ENCODE results near the gene HACD2. TPM values are rescaled to one million over a fixed set of nuclear protein-coding genes. Genes with fewer than 3 reads are reported as not detected.

HACD2 gene
- 10 to 100 TPM; 16.1 to 34.1 (median 24.6) TPM for total RNA-seq
- total RNA-seq (2013): 32.1 TPM

- H3K27ac ChIP-seq (ENCODE audit: low read length): peak within 1 kb of the TSS; percentile 95
- no peak for TF ChIP-seq CTCF (IDR thresholded peaks at IDR 0.05)
- H3K4me3 Mint-ChIP-seq: peak within 1 kb of the TSS; percentile 87
- H3K27ac Mint-ChIP-seq: peak within 1 kb of the TSS in 1 of 2 donors; percentile 71
- ATAC-seq: peak; percentile 92 to 99 (median 93)
- no peaks in the 10 kb centered on the region for H3K9me3 Mint-ChIP-seq
- peak within 1 kb of the TSS; percentile 83 for H3K4me3 ChIP-seq (ENCODE audit: low read length)
- H3K27me3 ChIP-seq (ENCODE audit: control insufficient read depth, insufficient read depth, low read length): no peaks in the 10 kb centered on the region
- under 1% methylated on average over 54 of the region's 54 CpGs for WGBS (ENCODE audit: insufficient coverage)
- H3K4me1 ChIP-seq (ENCODE audit: control insufficient read depth, insufficient read depth, low read length): peaks cover 13% of the 10 kb centered on the region
- no peaks in the 10 kb centered on the region for H3K36me3 Mint-ChIP-seq
- H3K4me1 Mint-ChIP-seq: peaks cover 15 to 22% of the 10 kb centered on the region in 2 donors
- peak; percentile 95 to 96 for DNase-seq
- intact Hi-C loops (cut with micrococcal nuclease): loop anchor here (1.0 to 10.0 kb wide), 2 partner anchors 384 to 1170 kb away; partner anchors contain the start of genes SEC22A and WDR5B
- H3K36me3 ChIP-seq (ENCODE audit: control insufficient read depth, insufficient read depth, low read length): peaks cover 8% of the 10 kb centered on the region
- peaks cover 6% of the 10 kb centered on the region for H3K9me3 ChIP-seq (ENCODE audit: control insufficient read depth, insufficient read depth, low read length)
- H3K27me3 Mint-ChIP-seq (ENCODE audit: low read depth in 2 of 2): no peaks in the 10 kb centered on the region
These were observed at the start of gene HACD2 for GRCh38 chr3:123584988-123585937. TSS of gene HACD2 (minus strand) at chr3:123585053. CDS start at chr3:123585027, 26 bp downstream.

GRCh38 chr3:123634149-123635051, 49.5 kb upstream of the HACD2 start:
- no peaks in the 10 kb centered on the region for H3K4me1 Mint-ChIP-seq
- no peaks in the 10 kb centered on the region for H3K9me3 ChIP-seq (ENCODE audit: control insufficient read depth, insufficient read depth, low read length)
- H3K4me3 ChIP-seq (ENCODE audit: low read length): no peak overlapping the region
- H3K36me3 ChIP-seq (ENCODE audit: control insufficient read depth, insufficient read depth, low read length): no peaks in the 10 kb centered on the region
- WGBS (ENCODE audit: insufficient coverage): 79% methylated on average over 13 of the region's 15 CpGs
- H3K4me3 Mint-ChIP-seq: no peak overlapping the region
- no peaks in the 10 kb centered on the region for H3K27me3 ChIP-seq (ENCODE audit: control insufficient read depth, insufficient read depth, low read length)
- no peaks in the 10 kb centered on the region for H3K27me3 Mint-ChIP-seq (ENCODE audit: low read depth in 2 of 2)
- ATAC-seq (no peak), DNase-seq (no peak)
- no peaks in the 10 kb centered on the region for H3K36me3 Mint-ChIP-seq
- no peak overlapping the region for H3K27ac Mint-ChIP-seq
- no peaks in the 10 kb centered on the region for H3K9me3 Mint-ChIP-seq
- H3K4me1 ChIP-seq (ENCODE audit: control insufficient read depth, insufficient read depth, low read length): no peaks in the 10 kb centered on the region
- no peak overlapping the region for H3K27ac ChIP-seq (ENCODE audit: low read length)
- TF ChIP-seq CTCF (IDR thresholded peaks at IDR 0.05): no peak
- intact Hi-C loops (cut with micrococcal nuclease): no loop called here

GRCh38 chr3:123633530-123633929, 48.7 kb upstream of the HACD2 start:
- DNase-seq (no peak), ATAC-seq (no peak)
- Histone ChIP-seq H3K27ac (ENCODE audit: low read length) (no peak overlapping the region), H3K4me3 (ENCODE audit: low read length) (no peak overlapping the region), H3K9me3 (ENCODE audit: control insufficient read depth, insufficient read depth, low read length) (no peaks in the 10 kb centered on the region), H3K36me3 (ENCODE audit: control insufficient read depth, insufficient read depth, low read length) (no peaks in the 10 kb centered on the region), H3K4me1 (ENCODE audit: control insufficient read depth, insufficient read depth, low read length) (no peaks in the 10 kb centered on the region), H3K27me3 (ENCODE audit: control insufficient read depth, insufficient read depth, low read length) (no peaks in the 10 kb centered on the region)
- H3K27ac Mint-ChIP-seq: no peak overlapping the region
- WGBS (ENCODE audit: insufficient coverage): 92% methylated on average over 2 of the region's 2 CpGs
- H3K36me3 Mint-ChIP-seq: no peaks in the 10 kb centered on the region
- peaks cover 0 to under 1% of the 10 kb centered on the region in 2 donors for H3K27me3 Mint-ChIP-seq (ENCODE audit: low read depth in 2 of 2)
- no peaks in the 10 kb centered on the region for H3K9me3 Mint-ChIP-seq
- intact Hi-C loops (cut with micrococcal nuclease): no loop called here
- H3K4me3 Mint-ChIP-seq: no peak overlapping the region
- no peaks in the 10 kb centered on the region for H3K4me1 Mint-ChIP-seq
- no peak for TF ChIP-seq CTCF (IDR thresholded peaks at IDR 0.05)

Data from natural killer cell (primary cell).